IMR-90 (cell line): Measurements from ENCODE around the gene TMEM86B. TPM values are rescaled to one million over a fixed set of nuclear protein-coding genes. Genes with fewer than 3 reads are reported as not detected.

Experiments used
- ATAC-seq: fragments of 200-7000 bp; cut with Tn5 transposase; 2 replicates; pipeline ENCODE4 v1.9.1; 2020; ENCODE audit warnings: low read depth, mild to moderate bottlenecking, moderate library complexity
- BruUV-seq: library from RNA; stranded (reverse); fragments of 400-500 nt; replicated peaks from 2 replicates; lab custom pipeline; 2021; lab: Mats Ljungman, UMichigan
- CTCF ChIA-PET: fragments of 300-600 bp; formaldehyde crosslinking; extraction: SDS; loops from one replicate; lab custom pipeline; 2021; ENCODE audit warnings: antibody characterized with exemption; lab: Yijun Ruan, JAX
- POLR2A ChIA-PET: fragments of 300-600 bp; sonication (Branson Sonifier 250); formaldehyde crosslinking; loops from one replicate; lab custom pipeline; 2022; ENCODE audit warnings: antibody characterized with exemption; ENCODE audit not compliant: unreplicated experiment; lab: Charles Lee
- DNase-seq: peaks from one replicate; pipeline ENCODE4 v3.0.0; 2013
- H2AFZ ChIP-seq: replicated peaks from 2 replicates; pipeline ENCODE3; 2013; ENCODE audit warnings: low read length, mild to moderate bottlenecking; ENCODE audit not compliant: poor library complexity
- H2AK5ac ChIP-seq: 2 replicates; pipeline ENCODE4 v1.6.1; 2013; ENCODE audit warnings: low read depth, low read length, inconsistent platforms
- H2AK9ac ChIP-seq: replicated peaks from 2 replicates; pipeline ENCODE3; 2013; ENCODE audit warnings: mild to moderate bottlenecking, low read depth, low read length, moderate library complexity; ENCODE audit not compliant: poor library complexity
- H2BK120ac ChIP-seq: 2 replicates; pipeline ENCODE4 v1.6.1; 2013; ENCODE audit warnings: low read depth, low read length, inconsistent platforms
- H2BK15ac ChIP-seq: 3 replicates; pipeline ENCODE4 v1.6.1; 2013; ENCODE audit warnings: low read depth, low read length, inconsistent platforms
- H2BK20ac ChIP-seq: 2 replicates; pipeline ENCODE4 v1.6.1; 2013; ENCODE audit warnings: low read depth, mild to moderate bottlenecking, inconsistent platforms, low read length, moderate library complexity
- H2BK5ac ChIP-seq: 2 replicates; pipeline ENCODE4 v1.6.1; 2013; ENCODE audit warnings: mild to moderate bottlenecking, low read depth, low read length, inconsistent platforms; ENCODE audit not compliant: poor library complexity, severe bottlenecking
- H3K14ac ChIP-seq: replicated peaks from 2 replicates; pipeline ENCODE4 v1.6.1; 2013; ENCODE audit warnings: low read depth, low read length, inconsistent platforms
- H3K18ac ChIP-seq: 2 replicates; pipeline ENCODE4 v1.6.1; 2013; ENCODE audit warnings: low read depth, low read length, control low read depth
- H3K23ac ChIP-seq: 2 replicates; pipeline ENCODE4 v1.6.1; 2013; ENCODE audit warnings: low read depth, low read length, inconsistent platforms
- H3K27ac ChIP-seq: 2 replicates; pipeline ENCODE4 v1.5.1; 2013; ENCODE audit warnings: mild to moderate bottlenecking, control low read depth, low read length; ENCODE audit not compliant: insufficient read depth
- H3K27me3 ChIP-seq: 2 replicates; pipeline ENCODE4 v1.6.1; 2013; ENCODE audit warnings: low read length; ENCODE audit not compliant: control insufficient read depth, insufficient read depth
- H3K36me3 ChIP-seq: 2 replicates; pipeline ENCODE4 v1.6.1; 2013; ENCODE audit warnings: low read length, mixed read lengths; ENCODE audit not compliant: control insufficient read depth, insufficient read depth
- H3K4ac ChIP-seq: 2 replicates; pipeline ENCODE4 v1.6.1; 2013; ENCODE audit warnings: low read depth, low read length, inconsistent platforms
- H3K4me1 ChIP-seq: 2 replicates; pipeline ENCODE4 v1.6.1; 2013; ENCODE audit warnings: low read length, mixed read lengths; ENCODE audit not compliant: control insufficient read depth, insufficient read depth
- H3K4me2 ChIP-seq: 2 replicates; pipeline ENCODE4 v1.6.1; 2013; ENCODE audit warnings: low read depth, mild to moderate bottlenecking, control low read depth, low read length, moderate library complexity
- H3K4me3 ChIP-seq: 2 replicates; pipeline ENCODE4 v1.5.1; 2013; ENCODE audit warnings: low read depth, mild to moderate bottlenecking, control low read depth, low read length, moderate library complexity; ENCODE audit not compliant: insufficient read depth
- H3K56ac ChIP-seq: 2 replicates; pipeline ENCODE4 v1.6.1; 2013; ENCODE audit warnings: low read length, inconsistent platforms; ENCODE audit not compliant: insufficient read depth; ENCODE audit errors: extremely low read depth
- H3K79me1 ChIP-seq, 2 experiments: 2 replicates each; pipeline ENCODE4 v1.6.1; 2013; ENCODE audit warnings: low read length in 2 of 2, inconsistent platforms in 1 of 2, low read depth in 1 of 2
- H3K9ac ChIP-seq: 2 replicates; pipeline ENCODE4 v1.6.1; 2013; ENCODE audit warnings: low read depth, low read length, control low read depth
- H3K9me1 ChIP-seq: 2 replicates; pipeline ENCODE4 v1.6.1; 2013; ENCODE audit warnings: low read length, inconsistent platforms; ENCODE audit not compliant: insufficient read depth
- H3K9me3 ChIP-seq: 2 replicates; pipeline ENCODE4 v1.6.1; 2013; ENCODE audit warnings: low read length; ENCODE audit not compliant: control insufficient read depth, insufficient read depth
- H4K20me1 ChIP-seq: 2 replicates; pipeline ENCODE4 v1.6.1; 2013; ENCODE audit warnings: low read length, inconsistent platforms; ENCODE audit not compliant: insufficient read depth
- H4K5ac ChIP-seq: 2 replicates; pipeline ENCODE4 v1.6.1; 2013; ENCODE audit warnings: mild to moderate bottlenecking, low read depth, low read length, control low read depth
- H4K8ac ChIP-seq, 2 experiments: 2 replicates each; pipeline ENCODE4 v1.6.1; 2013; ENCODE audit warnings: low read depth in 2 of 2, low read length in 2 of 2, control low read depth in 1 of 2, inconsistent platforms in 1 of 2
- H4K91ac ChIP-seq: 2 replicates; pipeline ENCODE4 v1.6.1; 2013; ENCODE audit warnings: low read depth, low read length, inconsistent platforms; ENCODE audit not compliant: insufficient read depth
- BHLHE40 ChIP-seq: fragments of 150-350 bp; IDR thresholded peaks from 2 replicates; pipeline ENCODE4 v1.6.1; 2016; ENCODE audit warnings: mild to moderate bottlenecking, low read depth, low read length
- CEBPB ChIP-seq: IDR thresholded peaks from 2 replicates; pipeline ENCODE4 v1.6.1; 2012; ENCODE audit warnings: low read depth, low read length, improper control_type of control experiment
- CHD1 ChIP-seq: IDR thresholded peaks from 2 replicates; pipeline ENCODE4 v1.6.1; 2012; ENCODE audit warnings: low read depth, low read length, improper control_type of control experiment
- CTCF ChIP-seq: conservative IDR thresholded peaks from 2 replicates; pipeline ENCODE4 v1.5.1; 2012; ENCODE audit warnings: mild to moderate bottlenecking, low read depth, low read length, improper control_type of control experiment
- ELK1 ChIP-seq: fragments of 150-350 bp; IDR thresholded peaks from 2 replicates; pipeline ENCODE4 v1.6.1; 2016; ENCODE audit warnings: low read depth, mild to moderate bottlenecking, low read length, moderate library complexity, borderline replicate concordance
- FOS ChIP-seq: fragments of 150-350 bp; IDR thresholded peaks from 2 replicates; pipeline ENCODE4 v1.6.1; 2016; ENCODE audit warnings: low read depth, low read length
- MAFK ChIP-seq: IDR thresholded peaks from 2 replicates; pipeline ENCODE4 v1.6.1; 2012; ENCODE audit warnings: low read depth, low read length, improper control_type of control experiment
- MAZ ChIP-seq: IDR thresholded peaks from 2 replicates; pipeline ENCODE4 v1.6.1; 2012; ENCODE audit warnings: low read depth, mild to moderate bottlenecking, low read length, improper control_type of control experiment, moderate library complexity, borderline replicate concordance
- MXI1 ChIP-seq: IDR thresholded peaks from 2 replicates; pipeline ENCODE4 v1.6.1; 2012; ENCODE audit warnings: low read depth, mild to moderate bottlenecking, low read length, moderate library complexity, borderline replicate concordance
- NFE2L2 ChIP-seq: fragments of 150-350 bp; IDR thresholded peaks from 2 replicates; pipeline ENCODE4 v1.6.1; 2016; ENCODE audit warnings: low read depth, mild to moderate bottlenecking, low read length
- POLR2A ChIP-seq: IDR thresholded peaks from 2 replicates; pipeline ENCODE4 v1.6.1; 2012; ENCODE audit warnings: mild to moderate bottlenecking, low read depth, low read length
- RAD21 ChIP-seq: IDR thresholded peaks from 2 replicates; pipeline ENCODE4 v1.6.1; 2012; ENCODE audit warnings: low read length, improper control_type of control experiment
- RCOR1 ChIP-seq: IDR thresholded peaks from 2 replicates; pipeline ENCODE4 v1.6.1; 2012; ENCODE audit warnings: mild to moderate bottlenecking, low read length, improper control_type of control experiment; ENCODE audit not compliant: insufficient replicate concordance
- RFX5 ChIP-seq: IDR thresholded peaks from 2 replicates; pipeline ENCODE4 v1.8.0; 2012; ENCODE audit warnings: low read depth, mild to moderate bottlenecking, low read length, moderate library complexity
- SMC3 ChIP-seq: fragments of 150-350 bp; IDR thresholded peaks from 2 replicates; pipeline ENCODE4 v1.6.1; 2016; ENCODE audit warnings: low read depth, mild to moderate bottlenecking, antibody characterized with exemption, low read length, moderate library complexity
- WGBS, 2 experiments: methylation state at CpG; one replicate each; pipeline versions ENCODE4 v1.1.5 to v1.1.7; 2013; ENCODE audit warnings: missing lambda C conversion rate in 2 of 2; ENCODE audit not compliant: insufficient read length in 1 of 2; ENCODE audit errors: extremely low coverage in 2 of 2; 5-methylcytosine and 5-hydroxymethylcytosine counted together
- dilution Hi-C: fragments of 300-500 bp; cut with HindIII; formaldehyde crosslinking; loops from one replicate; pipeline ENCODE4 v1.14.3; 2018; ENCODE audit warnings: low sequenced_read_pairs; ENCODE audit not compliant: unreplicated experiment
- in situ Hi-C: fragments of 300-500 bp; cut with MboI; formaldehyde crosslinking; loops from 3 replicates; pipeline ENCODE4 v1.14.3; 2019; ENCODE audit warnings: low sequenced_read_pairs, inconsistent platforms, mixed read lengths
- intact Hi-C: fragments of 100-400 bp; cut with micrococcal nuclease; formaldehyde crosslinking; loops from 2 replicates; pipeline ENCODE4 v1.10.0; 2022
- polyA plus RNA-seq, 3 experiments: library from polyadenylated mRNA; depleted of rRNA; stranded (reverse); fragments of >200 nt; gene quantifications; 2 replicates each; pipeline ENCODE4 v1.2.3, GENCODE V29; 2012; ENCODE audit warnings: low replicate concordance in 1 of 3
- total RNA-seq: library from RNA; depleted of rRNA; stranded (reverse); fragments of >200 nt; gene quantifications from 2 replicates; pipeline ENCODE4 v1.2.3, GENCODE V29; 2012
- TF ChIP-seq, protein P1 (sequence below): fragments of 150-350 bp; IDR thresholded peaks from 2 replicates; pipeline ENCODE4 v1.6.1; 2017; ENCODE audit warnings: mild to moderate bottlenecking, antibody characterized with exemption, low read length, low read depth

Gene TMEM86B
- total and polyA plus RNA-seq, 2 of the 4 experiments (the other 2 are of a cell fraction) = 0.18 to 2.4 TPM

DNA sequence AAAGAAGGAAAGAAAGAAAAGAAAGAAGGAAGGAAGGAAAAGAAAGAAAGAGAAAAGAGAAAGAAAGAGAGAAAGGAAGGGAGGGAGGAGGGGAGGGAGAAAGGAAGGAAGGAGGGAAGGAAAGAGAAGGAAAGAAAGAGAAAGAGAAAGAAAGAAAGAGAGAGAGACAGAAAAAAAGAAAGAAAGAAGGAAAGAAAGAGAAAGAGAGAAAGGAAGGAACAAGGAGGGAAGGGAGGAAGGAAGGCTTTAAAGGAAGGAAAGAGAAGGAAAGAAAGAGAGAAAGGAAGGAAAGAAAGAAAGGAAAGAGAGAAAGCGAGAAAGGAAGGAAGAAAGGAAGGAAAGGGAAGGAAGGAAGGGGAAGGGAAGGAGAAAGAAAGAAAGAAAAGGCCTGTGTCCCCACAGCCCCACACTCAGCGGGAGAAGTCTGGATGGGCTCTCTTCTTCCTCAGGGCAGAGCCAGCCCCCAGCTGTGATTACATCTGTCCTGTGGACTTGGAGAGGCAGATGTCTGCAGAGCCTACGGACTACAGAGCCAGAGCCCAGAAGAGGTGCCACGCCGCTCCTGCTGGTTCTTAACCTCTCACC is 28.9 kb downstream of the TMEM86B start:
- H3K4me3 ChIP-seq = no peak overlapping the region
- DNase-seq (no peak), ATAC-seq (no peak)
- no peak overlapping the region for H4K5ac ChIP-seq
- no peak overlapping the region for H2BK15ac ChIP-seq
- intact Hi-C loops = no loop called here
- no peak overlapping the region for H2BK5ac ChIP-seq
- H3K18ac ChIP-seq = no peak overlapping the region
- H2BK120ac ChIP-seq = no peak overlapping the region
- H3K4ac ChIP-seq = no peak overlapping the region
- POLR2A ChIA-PET = interaction anchor here (0.6 kb wide), 1 partner anchor 1087 kb away, joined by 3 read pairs; no protein-coding TSS in a partner anchor
- no peak overlapping the region for H2AK9ac ChIP-seq
- no peak overlapping the region for H2BK20ac ChIP-seq
- H3K23ac ChIP-seq = no peak overlapping the region
- dilution Hi-C loops = no loop called here
- H3K9me3 ChIP-seq = no peaks in the 10 kb centered on the region
- no peak overlapping the region for H3K56ac ChIP-seq
- H3K27me3 ChIP-seq = peaks cover 2% of the 10 kb centered on the region
- H3K14ac ChIP-seq = no peak overlapping the region
- H3K79me1 ChIP-seq = no peaks in the 10 kb centered on the region
- no peaks in the 10 kb centered on the region for H3K4me1 ChIP-seq
- H3K4me2 ChIP-seq = no peak overlapping the region
- no peak overlapping the region for H4K8ac ChIP-seq
- TF ChIP-seq NFE2L2 = no peak
- TF ChIP-seq ELK1 = no peak
- TF ChIP-seq MAZ = no peak
- no peak for TF ChIP-seq CHD1
- no peak for TF ChIP-seq CTCF
- TF ChIP-seq RAD21 = no peak
- TF ChIP-seq RCOR1 = no peak
- no peak for TF ChIP-seq BHLHE40
- TF ChIP-seq MXI1 = no peak
- TF ChIP-seq, protein P1, sequence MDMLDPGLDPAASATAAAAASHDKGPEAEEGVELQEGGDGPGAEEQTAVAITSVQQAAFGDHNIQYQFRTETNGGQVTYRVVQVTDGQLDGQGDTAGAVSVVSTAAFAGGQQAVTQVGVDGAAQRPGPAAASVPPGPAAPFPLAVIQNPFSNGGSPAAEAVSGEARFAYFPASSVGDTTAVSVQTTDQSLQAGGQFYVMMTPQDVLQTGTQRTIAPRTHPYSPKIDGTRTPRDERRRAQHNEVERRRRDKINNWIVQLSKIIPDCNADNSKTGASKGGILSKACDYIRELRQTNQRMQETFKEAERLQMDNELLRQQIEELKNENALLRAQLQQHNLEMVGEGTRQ = no peak
- no peak for TF ChIP-seq FOS
- TF ChIP-seq RFX5 = no peak
- no peak for TF ChIP-seq MAFK
- TF ChIP-seq SMC3 = no peak
- no peak for TF ChIP-seq CEBPB
- no peak for TF ChIP-seq POLR2A
- no peaks in the 10 kb centered on the region for H4K20me1 ChIP-seq
- CTCF ChIA-PET = no interaction called here
- in situ Hi-C loops = no loop called here
- no peak overlapping the region for H3K9ac ChIP-seq
- H3K36me3 ChIP-seq = no peaks in the 10 kb centered on the region
- no peak overlapping the region for H2AK5ac ChIP-seq
- WGBS, 2 experiments = no CpG with 5 or more reads among the region's 5 CpGs
- H4K91ac ChIP-seq = no peak overlapping the region
- H2AFZ ChIP-seq = no peak overlapping the region
- H3K9me1 ChIP-seq = no peaks in the 10 kb centered on the region; the same call in 1 of the 2 replicates
- BruUV-seq = no TSS peak
- no peak overlapping the region for H3K27ac ChIP-seq
